ENCODE data around the gene RGS3.

Gene RGS3

GRCh38 chr9:113621309-113621791 lies 157.8 kb downstream of the RGS3 start:
- peaks cover 24% of the 10 kb centered on the region for H3K27me3 ChIP-seq (ENCODE audit: low read depth)
- peaks cover 11% of the 10 kb centered on the region for H3K4me1 ChIP-seq
- in situ Hi-C loops (cut with MboI; ENCODE audit: low sequenced_read_pairs): no loop called here
- H3K36me3 ChIP-seq (replicated peaks): no peaks in the 10 kb centered on the region
- H3K4me3 ChIP-seq: no peak overlapping the region
- H3K9me3 ChIP-seq: no peaks in the 10 kb centered on the region
- no peak for DNase-seq (ENCODE audit: low spot score in 2 of 2)

- no peak for DNase-seq (ENCODE audit: low spot score in 2 of 2)
- H3K4me1 ChIP-seq: peaks cover 11% of the 10 kb centered on the region
- H3K9me3 ChIP-seq: no peaks in the 10 kb centered on the region
- in situ Hi-C loops (cut with MboI; ENCODE audit: low sequenced_read_pairs): no loop called here
- H3K27me3 ChIP-seq (ENCODE audit: low read depth): peaks cover 24% of the 10 kb centered on the region
- no peaks in the 10 kb centered on the region for H3K36me3 ChIP-seq (replicated peaks)
- H3K4me3 ChIP-seq: no peak overlapping the region
Observed at GRCh38 chr9:113621980-113622379, 158.5 kb downstream of the RGS3 start.

GRCh38 chr9:113622600-113623400 lies 159.3 kb downstream of the RGS3 start:
- H3K27me3 ChIP-seq (ENCODE audit: low read depth): peaks cover 26% of the 10 kb centered on the region
- H3K9me3 ChIP-seq: no peaks in the 10 kb centered on the region
- H3K4me3 ChIP-seq: no peak overlapping the region
- H3K4me1 ChIP-seq: peaks cover 3% of the 10 kb centered on the region
- DNase-seq (ENCODE audit: low spot score in 2 of 2): no peak
- H3K36me3 ChIP-seq (replicated peaks): no peaks in the 10 kb centered on the region
- in situ Hi-C loops (cut with MboI; ENCODE audit: low sequenced_read_pairs): no loop called here

GRCh38 chr9:113623851-113624485 lies 160.4 kb downstream of the RGS3 start:
- DNase-seq (ENCODE audit: low spot score in 2 of 2): no peak
- no peaks in the 10 kb centered on the region for H3K4me1 ChIP-seq
- in situ Hi-C loops (cut with MboI; ENCODE audit: low sequenced_read_pairs): no loop called here
- peaks cover 19% of the 10 kb centered on the region for H3K27me3 ChIP-seq (ENCODE audit: low read depth)
- no peak overlapping the region for H3K4me3 ChIP-seq
- no peaks in the 10 kb centered on the region for H3K36me3 ChIP-seq (replicated peaks)
- H3K9me3 ChIP-seq: no peaks in the 10 kb centered on the region

GRCh38 chr9:113624721-113625120 lies 161.2 kb downstream of the RGS3 start:
- H3K27me3 ChIP-seq (ENCODE audit: low read depth): peaks cover 12% of the 10 kb centered on the region
- H3K36me3 ChIP-seq (replicated peaks): no peaks in the 10 kb centered on the region
- no peaks in the 10 kb centered on the region for H3K9me3 ChIP-seq
- no peaks in the 10 kb centered on the region for H3K4me1 ChIP-seq
- H3K4me3 ChIP-seq: no peak overlapping the region
- DNase-seq (ENCODE audit: low spot score in 2 of 2): no peak
- in situ Hi-C loops (cut with MboI; ENCODE audit: low sequenced_read_pairs): no loop called here

GRCh38 chr9:113625486-113625885 lies 162.0 kb downstream of the RGS3 start:
- no peaks in the 10 kb centered on the region for H3K4me1 ChIP-seq
- in situ Hi-C loops (cut with MboI; ENCODE audit: low sequenced_read_pairs): no loop called here
- no peak overlapping the region for H3K4me3 ChIP-seq
- H3K27me3 ChIP-seq (ENCODE audit: low read depth): peaks cover 8% of the 10 kb centered on the region; the same call in 1 of the 2 replicates
- H3K36me3 ChIP-seq (replicated peaks): no peaks in the 10 kb centered on the region
- DNase-seq (ENCODE audit: low spot score in 2 of 2): no peak
- H3K9me3 ChIP-seq: no peaks in the 10 kb centered on the region

- no peak for DNase-seq (ENCODE audit: low spot score in 2 of 2)
- Histone ChIP-seq H3K36me3 (replicated peaks) (no peaks in the 10 kb centered on the region), H3K27me3 (ENCODE audit: low read depth) (peaks cover 5% of the 10 kb centered on the region; the same call in 1 of the 2 replicates), H3K9me3 (no peaks in the 10 kb centered on the region), H3K4me1 (no peaks in the 10 kb centered on the region), H3K4me3 (no peak overlapping the region)
- in situ Hi-C loops (cut with MboI; ENCODE audit: low sequenced_read_pairs): no loop called here
Observed at GRCh38 chr9:113626735-113627495, 163.4 kb downstream of the RGS3 start.

GRCh38 chr9:113628621-113629020 lies 165.1 kb downstream of the RGS3 start:
- Histone ChIP-seq H3K4me3 (no peak overlapping the region), H3K36me3 (replicated peaks) (no peaks in the 10 kb centered on the region), H3K9me3 (no peaks in the 10 kb centered on the region), H3K27me3 (ENCODE audit: low read depth) (0 out of 2 replicates have a peak, but pooled peaks cover 5% of the 10 kb centered on the region), H3K4me1 (no peaks in the 10 kb centered on the region)
- in situ Hi-C loops (cut with MboI; ENCODE audit: low sequenced_read_pairs): no loop called here
- no peak for DNase-seq (ENCODE audit: low spot score in 2 of 2)

- Histone ChIP-seq H3K27me3 (ENCODE audit: low read depth) (0 out of 2 replicates have a peak, but pooled peaks cover 5% of the 10 kb centered on the region), H3K4me3 (no peak overlapping the region), H3K9me3 (no peaks in the 10 kb centered on the region), H3K36me3 (replicated peaks) (no peaks in the 10 kb centered on the region), H3K4me1 (no peaks in the 10 kb centered on the region)
- in situ Hi-C loops (cut with MboI; ENCODE audit: low sequenced_read_pairs): no loop called here
- DNase-seq (ENCODE audit: low spot score in 2 of 2): no peak
Observed at GRCh38 chr9:113630386-113631136, 167.0 kb downstream of the RGS3 start.

GRCh38 chr9:113631137-113631765 lies 167.7 kb downstream of the RGS3 start:
- DNase-seq (ENCODE audit: low spot score in 2 of 2): no peak
- Histone ChIP-seq H3K4me1 (no peaks in the 10 kb centered on the region), H3K27me3 (ENCODE audit: low read depth) (0 out of 2 replicates have a peak, but pooled peaks cover 5% of the 10 kb centered on the region), H3K36me3 (replicated peaks) (no peaks in the 10 kb centered on the region), H3K9me3 (no peaks in the 10 kb centered on the region), H3K4me3 (no peak overlapping the region)
- in situ Hi-C loops (cut with MboI; ENCODE audit: low sequenced_read_pairs): no loop called here

- in situ Hi-C loops (cut with MboI; ENCODE audit: low sequenced_read_pairs): no loop called here
- no peak for DNase-seq (ENCODE audit: low spot score in 2 of 2)
- Histone ChIP-seq H3K4me3 (no peak overlapping the region), H3K9me3 (no peaks in the 10 kb centered on the region), H3K36me3 (replicated peaks) (no peaks in the 10 kb centered on the region), H3K4me1 (no peaks in the 10 kb centered on the region), H3K27me3 (ENCODE audit: low read depth) (0 out of 2 replicates have a peak, but pooled peaks cover 4% of the 10 kb centered on the region)
Observed at GRCh38 chr9:113631871-113632665, 168.5 kb downstream of the RGS3 start.

GRCh38 chr9:113632776-113633590 lies 169.5 kb downstream of the RGS3 start:
- H3K36me3 ChIP-seq (replicated peaks): no peaks in the 10 kb centered on the region
- no peak for DNase-seq (ENCODE audit: low spot score in 2 of 2)

More at GRCh38 chr9:113632776-113633590, 169.5 kb downstream of the RGS3 start:
- Histone ChIP-seq H3K4me1 (no peaks in the 10 kb centered on the region), H3K27me3 (ENCODE audit: low read depth) (0 out of 2 replicates have a peak, but pooled peaks cover 3% of the 10 kb centered on the region), H3K9me3 (no peaks in the 10 kb centered on the region), H3K4me3 (no peak overlapping the region)
- in situ Hi-C loops (cut with MboI; ENCODE audit: low sequenced_read_pairs): no loop called here

All from HAP-1 (cell line).